Daoy (cell line): ENCODE data around the gene INTS1. TPM values are rescaled to one million over a fixed set of nuclear protein-coding genes. Genes with fewer than 3 reads are reported as not detected.

Experiments
- DNase-seq: peaks from one replicate; pipeline ENCODE4 v3.0.0-alpha.2; 2015; ENCODE audit warnings: low read depth
- total RNA-seq: library from RNA; depleted of rRNA; stranded (reverse); fragments of >200 nt; shearing (Covaris generic); gene quantifications from 2 replicates; pipeline ENCODE4 v1.2.3, GENCODE V29; 2014

Gene INTS1
- total RNA-seq, 1 experiment from 2014 or later: 42.9 TPM

DNA sequence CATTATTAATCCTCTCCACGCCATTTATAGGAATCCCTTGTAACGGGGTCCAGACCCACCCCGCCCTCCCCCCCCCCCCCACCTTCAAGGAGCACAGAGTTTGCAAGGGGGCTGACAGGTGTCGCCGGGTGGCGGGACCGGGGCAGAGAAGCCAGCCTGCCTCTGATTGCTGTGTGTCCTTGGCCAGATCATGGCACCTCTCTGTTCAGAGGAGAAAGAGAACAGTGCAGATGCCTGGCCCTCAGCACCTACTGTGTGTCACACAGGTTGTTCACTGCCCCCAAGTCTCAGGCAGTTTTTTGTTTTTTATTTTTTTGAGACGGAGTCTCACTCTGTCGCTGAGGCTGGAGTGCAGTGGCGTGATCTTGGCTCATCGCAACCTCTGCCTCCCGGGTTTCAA is 39.5 kb downstream of the INTS1 start:
- no peak for DNase-seq

DNA sequence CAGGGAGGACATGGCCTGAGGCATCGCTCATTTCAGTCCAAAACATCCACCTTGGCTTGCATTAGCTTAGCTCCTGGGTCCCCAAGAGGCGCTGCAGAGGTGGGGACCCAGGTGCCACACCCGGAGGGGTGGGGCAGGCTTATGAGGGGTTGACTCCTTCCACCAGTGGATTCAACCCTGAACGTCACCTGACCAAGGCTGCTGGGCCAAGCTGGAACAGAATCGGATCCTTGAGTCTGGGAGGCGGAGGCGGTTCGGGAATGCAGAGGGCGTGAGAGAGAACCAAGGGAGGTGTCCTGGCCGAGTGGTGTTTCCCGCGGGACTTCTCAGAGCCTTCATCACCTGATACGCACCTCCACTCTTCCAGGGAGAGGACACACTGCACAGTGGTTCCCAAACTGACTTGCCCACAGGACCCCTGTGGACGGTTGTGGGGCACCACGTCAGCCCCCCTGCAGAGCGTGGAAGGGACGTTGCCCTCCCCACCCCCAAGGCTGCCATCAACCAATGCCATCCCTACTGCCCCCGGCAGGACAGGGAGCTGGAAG is 40.4 kb downstream of the INTS1 start:
- DNase-seq: no peak

DNA sequence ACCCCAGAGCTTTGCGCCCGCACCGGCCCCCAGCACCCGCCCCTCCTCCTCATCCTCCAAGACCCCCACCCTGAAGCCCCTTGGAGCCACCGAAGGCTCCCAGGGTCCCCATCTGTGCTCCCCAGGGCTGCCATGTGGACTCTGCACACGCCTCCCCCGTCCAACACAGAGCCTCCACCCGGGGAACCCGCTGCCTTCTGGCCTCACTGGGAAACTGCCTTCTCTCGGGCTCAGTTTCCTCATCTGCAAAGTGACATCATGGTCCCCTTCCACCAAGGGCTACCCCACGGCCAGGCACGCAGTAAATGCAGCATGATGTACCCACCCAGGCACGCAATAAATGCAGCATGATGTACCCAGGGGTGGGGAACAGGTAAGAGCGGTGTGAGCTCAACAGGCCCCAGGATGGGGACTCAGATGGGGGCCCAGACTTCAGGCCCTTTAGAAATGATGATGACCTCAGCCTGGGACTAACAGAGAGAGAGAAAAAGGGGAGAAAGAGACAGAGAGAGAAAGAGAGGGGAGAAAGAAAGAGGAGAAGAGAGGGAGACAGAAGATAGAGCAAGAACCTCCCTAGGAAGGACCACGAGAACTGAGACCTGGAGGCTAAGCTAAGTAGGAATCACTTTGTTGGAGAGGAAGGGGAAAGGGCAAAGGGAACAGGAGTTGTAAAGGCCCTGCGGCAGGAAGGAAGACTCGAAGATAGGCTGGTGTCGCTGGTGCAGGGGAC is 42.4 kb downstream of the INTS1 start:
- DNase-seq: no peak

DNA sequence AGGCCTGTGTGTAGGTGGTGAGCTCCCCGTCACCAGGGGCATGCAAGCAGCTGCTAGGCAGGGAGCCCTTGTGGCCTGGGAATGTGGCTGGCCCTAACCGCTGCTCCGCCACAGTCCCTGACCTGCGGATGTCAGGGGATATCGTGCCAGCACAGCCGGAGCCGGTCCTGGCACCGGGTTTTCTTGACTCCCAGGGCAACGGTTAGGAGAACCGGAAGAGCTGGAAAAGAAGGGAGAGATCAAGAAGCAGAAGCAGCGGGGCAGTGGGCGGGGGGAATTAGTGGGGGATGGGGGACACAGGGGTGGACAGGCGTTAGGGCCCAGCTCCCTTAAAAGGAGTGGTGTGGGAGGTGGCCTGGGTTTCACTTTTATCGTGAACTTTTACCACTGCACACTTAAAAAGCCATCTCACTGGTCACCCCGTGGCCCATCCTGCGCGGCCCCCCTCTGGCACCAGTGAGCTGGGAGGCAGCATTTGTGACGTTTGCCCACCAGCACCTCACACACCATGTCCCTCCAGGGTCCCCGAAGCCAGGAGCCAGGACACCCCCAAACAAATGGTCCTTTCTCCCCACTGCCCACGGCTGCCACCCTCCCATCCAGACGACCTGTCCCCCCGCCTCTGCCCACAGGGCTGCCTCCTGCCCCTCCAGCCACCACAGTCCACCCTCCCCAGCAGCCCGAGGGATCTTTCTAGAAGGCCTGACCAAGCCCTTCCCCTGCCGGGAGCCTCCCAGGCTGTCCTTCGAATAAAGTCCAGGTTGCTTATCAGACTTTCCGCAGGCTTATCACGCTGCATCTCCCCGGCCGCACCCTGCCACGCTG is 43.2 kb downstream of the INTS1 start:
- DNase-seq: peak; percentile 69

DNA sequence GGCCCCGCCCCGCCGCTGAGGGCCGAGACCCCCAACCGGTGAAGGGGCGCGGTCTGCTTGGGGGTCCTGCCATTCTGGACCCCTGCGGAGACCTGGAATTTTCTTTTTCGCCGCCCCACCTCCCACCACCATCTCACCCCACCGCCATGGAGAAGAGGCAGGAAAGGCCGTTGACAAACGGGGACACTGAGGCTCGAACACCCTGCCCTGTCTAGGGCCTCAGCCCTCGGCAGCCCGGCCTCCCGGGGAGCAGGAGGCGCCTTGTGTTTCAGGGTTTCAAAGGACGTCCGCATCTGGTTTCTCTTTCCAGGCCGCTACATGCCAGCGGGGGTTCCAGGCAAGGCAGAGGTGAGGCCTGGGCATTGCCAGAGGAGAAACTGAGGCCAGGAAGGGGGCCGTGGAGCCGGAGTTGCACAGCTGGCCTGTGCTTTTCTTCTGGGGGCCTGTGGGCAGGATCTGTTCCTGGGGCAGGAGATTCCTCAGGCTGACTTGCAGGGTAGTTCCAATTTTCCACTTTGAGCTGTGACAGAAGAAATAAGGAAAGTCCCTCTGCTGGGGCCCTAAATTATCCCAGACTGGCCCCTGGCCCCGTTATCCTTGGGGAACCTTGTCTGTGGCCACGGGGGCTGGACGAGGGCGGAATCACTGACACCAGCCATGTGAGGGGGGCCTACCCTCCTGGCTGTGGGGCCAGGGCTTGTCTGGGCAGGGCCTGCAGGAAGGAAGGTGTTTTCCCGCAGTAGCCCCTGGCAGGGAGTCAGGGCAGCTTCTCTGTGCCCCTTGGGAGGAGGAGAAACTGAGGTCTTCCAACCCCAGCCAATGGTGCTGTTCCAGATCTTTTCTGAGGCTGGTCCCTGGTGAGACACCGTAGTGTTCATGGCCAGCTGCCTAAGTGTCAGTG is 44.0 kb downstream of the INTS1 start:
- DNase-seq: peak; percentile 41

DNA sequence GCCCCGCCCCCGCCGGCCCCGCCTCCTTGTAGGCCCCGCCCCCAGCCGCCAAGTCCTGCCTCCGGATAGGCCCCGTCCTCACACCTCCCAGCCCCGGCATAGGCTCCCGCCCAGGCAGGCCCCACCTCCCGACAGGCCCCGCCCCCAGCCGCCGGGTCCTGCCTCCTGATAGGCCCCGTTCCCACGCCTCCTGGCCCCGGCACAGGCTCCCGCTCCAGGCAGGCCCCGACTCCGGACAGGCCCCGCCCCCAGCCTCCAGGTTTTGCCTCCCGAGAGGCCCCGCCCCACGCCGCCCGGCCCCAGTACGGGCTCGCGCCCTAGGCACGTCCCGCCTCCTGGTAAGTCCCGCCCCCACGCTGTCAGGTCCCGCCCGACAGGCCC is 44.7 kb downstream of the INTS1 start:
- DNase-seq: peak; percentile 100

DNA sequence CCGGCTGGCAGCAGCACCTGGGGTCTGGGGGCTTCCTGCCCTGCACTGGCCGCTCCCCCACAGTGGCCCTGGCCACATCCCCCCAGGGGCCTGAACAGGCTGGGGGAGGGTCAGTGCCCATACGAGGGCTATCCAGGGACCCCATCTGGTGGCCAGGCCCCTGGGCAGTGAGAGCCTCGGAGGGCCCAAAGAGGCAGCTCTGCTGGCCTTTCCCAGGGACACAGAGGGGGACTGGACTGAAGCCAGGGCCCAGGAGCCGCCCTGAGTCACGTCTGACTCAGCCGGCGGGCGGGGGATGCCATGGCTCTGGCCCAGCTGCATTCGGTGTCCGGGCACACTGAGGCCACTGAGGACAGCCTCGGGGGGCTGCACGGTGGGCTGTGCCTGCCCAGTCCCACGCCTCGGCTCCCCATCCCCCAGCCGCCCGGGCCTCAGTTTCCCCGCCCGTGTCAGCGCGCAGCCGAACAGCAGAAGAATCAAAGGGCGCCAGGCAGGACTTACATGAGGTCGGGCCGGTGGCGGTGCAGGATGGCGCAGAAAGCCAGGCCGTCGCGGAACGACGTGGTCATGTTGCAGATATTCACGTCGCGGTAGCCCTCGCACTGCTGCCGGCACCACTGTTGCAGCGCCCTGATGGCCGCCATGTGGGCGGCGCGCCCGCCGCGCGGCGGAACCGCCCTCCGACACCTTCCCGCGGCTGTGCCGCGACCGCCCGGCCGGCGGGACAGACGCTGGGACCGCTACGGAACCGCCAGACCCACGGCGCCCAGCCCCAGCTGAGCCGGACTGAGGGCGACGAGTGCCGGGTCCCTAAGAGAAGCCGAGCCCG is 45.3 kb downstream of the INTS1 start, which contains the start of gene MICALL2:
Gene MICALL2, minus strand, starts transcription at position 788 of the 829 bp plus-strand sequence. Its CDS starts 144 bp downstream, at position 644.
- DNase-seq: peak; percentile 98

DNA sequence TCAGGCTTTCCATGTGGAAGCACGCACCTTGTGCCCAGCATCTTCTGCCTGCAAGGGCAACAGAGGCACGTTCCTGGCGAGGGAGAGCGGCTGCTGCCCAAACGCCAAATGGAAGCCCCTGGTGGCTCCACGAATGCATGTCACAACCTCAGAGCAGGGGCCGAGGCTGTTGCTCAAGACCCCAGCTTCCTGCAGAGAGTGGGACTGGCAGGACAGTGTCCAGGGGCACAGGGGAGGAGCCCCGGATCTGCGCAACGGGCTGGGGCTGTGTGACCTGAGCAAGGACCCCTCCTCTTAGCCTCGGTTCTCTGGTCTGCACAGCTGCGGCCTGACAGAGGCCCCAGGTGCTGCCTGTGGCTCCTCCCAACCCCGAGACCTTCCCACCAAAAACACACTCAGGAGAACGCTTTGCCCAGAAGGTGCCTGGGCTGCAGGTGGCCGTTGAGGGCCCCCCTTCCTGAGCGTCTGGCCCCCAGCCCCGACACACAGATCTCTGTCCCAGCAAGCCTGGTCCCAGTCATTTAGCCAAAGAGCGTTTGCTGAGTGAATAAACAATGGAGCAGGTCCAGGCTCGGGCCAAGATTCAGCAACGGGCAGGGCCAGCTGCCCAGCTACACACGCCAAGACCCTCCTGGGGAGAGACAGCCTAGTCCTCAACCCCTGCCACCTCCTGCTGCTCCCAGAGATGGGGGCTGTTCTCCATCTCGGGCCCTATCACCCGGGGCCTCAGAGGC is 46.1 kb downstream of the INTS1 start:
- DNase-seq: no peak

DNA sequence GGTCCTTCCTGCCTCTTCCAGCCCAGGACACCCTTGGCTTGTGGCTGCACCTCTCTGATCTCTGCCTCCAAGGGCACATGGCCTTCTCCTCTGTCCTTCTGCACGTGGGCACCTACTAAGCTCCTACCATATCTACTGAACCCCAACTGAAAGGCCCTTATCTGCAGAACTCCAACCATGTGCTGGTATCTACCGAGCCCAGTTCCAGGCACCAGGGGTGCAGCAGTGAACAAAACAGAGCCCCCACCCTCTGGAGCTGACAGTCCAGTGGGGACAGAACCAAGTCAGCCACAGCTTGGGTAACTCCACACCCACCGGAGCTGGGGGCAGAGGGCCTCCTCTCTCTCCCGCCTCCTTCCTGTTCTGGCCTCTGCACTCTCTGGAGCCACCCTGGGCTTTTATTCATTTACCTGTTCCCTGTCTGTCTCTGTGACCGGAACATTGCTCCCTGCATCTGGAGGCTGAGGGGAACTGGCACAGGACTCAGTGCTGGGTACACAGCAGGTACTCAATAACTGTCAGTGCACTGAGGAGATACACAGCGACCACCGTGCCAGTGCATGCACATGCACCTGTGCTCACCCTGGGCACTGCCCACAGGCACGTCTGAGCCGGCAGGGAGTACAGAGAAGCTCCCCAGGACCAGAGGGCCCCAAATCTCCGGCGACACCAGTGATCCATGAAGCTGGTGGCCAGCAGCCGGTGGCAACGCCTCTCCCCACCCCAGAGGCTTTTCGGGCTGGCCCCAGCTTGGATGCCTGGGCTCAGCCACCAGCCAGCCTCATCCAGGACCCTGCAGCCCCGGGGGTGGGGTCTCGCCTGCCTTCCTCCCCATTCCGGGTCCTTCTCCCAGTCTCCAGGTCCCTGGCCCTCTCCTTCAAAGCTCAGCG is 46.9 kb downstream of the INTS1 start:
- DNase-seq: no peak

DNA sequence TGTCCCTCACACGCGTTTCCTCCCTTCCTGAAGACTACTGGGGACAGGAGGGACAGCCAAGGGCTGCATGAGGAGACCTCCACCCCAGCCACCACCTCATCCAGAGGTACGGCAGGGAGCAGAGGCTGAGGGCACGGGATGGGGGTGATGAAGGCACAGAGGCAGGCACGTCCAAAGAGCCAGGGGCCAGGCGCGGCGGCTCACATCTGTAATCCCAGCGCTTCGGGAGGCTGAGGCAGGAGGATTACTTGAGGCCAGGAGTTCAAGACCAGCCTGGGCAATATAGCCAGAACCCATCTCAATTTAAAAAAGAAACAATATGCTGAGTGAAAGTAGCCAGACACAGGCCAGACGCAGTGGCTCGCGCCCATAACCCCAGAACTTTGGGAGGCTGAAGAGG is 48.2 kb downstream of the INTS1 start:
- no peak for DNase-seq

DNA sequence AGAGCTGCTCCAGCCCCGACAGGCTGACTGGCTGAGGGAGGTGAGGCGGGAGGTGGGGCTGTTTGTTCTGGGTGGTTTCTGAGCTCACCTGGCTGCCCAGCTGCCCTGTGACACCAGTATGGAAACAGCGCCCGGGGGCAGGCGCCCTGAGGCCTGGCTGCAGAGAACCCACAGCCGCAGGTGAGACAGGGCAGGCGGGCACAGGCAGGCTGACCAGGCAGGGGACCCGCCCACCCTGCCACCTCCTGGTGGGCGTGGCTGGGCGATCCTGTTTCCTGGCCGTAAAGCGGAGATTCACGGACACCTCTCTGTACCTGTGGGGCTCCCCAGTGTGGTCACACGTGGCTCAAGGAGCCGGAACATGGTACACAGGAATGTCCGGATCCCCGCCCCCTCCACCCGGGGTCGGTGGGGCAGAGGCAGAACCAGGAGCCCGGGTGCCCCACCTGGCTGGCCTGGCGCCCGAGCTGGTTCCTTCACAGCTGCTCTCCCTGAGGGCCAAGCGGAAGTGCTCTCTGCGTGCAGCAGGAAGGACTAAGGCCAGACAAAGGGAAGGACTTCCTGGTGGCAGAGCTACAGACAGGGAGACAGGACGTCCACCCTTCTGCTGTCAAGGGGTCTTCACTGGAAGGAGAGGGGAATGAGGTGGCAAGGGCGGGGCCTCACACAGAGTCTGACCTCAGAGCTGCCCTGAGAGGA is 48.8 kb downstream of the INTS1 start:
- peak; percentile 47 for DNase-seq

DNA sequence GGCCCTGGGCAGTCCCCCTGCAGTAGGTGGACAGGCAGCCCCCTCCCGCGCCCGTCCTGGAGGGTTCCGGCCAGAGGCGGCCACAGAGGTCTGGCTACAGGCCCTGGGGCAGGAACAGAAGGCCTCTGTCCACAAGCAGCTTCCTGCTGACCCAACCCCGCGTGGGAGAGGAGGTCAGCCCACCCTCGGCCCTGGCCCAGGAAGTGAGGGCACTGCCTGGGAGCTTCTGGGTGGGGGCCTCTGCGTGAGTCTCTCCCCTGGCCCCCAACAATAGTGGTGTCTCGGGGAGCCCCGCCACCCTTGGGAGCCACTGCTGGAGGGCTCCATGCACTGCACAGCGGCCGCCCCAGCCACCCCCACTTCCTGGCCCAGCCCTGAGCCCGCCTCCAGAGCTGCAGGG is 49.6 kb downstream of the INTS1 start:
- no peak for DNase-seq

DNA sequence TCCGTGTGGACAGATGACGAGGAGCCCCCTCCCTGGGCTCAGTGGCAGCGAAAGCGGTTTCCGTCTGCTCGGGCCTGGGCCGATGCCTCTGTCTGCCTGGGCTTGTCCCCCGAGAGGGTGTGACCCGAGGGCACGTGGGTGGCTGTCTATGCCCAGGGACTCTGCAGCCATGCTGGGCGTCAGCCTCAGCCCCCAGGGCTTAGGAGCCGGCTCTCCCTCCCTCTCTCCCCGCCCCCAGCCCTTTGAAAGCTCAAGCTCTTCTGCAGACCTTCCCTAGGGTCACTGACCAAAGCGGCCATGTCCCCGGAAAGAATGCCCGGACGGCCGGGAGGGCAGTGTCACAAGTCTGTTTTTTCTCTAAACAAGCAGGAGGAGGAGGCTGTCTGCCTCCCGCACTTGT is 52.0 kb downstream of the INTS1 start:
- no peak for DNase-seq

DNA sequence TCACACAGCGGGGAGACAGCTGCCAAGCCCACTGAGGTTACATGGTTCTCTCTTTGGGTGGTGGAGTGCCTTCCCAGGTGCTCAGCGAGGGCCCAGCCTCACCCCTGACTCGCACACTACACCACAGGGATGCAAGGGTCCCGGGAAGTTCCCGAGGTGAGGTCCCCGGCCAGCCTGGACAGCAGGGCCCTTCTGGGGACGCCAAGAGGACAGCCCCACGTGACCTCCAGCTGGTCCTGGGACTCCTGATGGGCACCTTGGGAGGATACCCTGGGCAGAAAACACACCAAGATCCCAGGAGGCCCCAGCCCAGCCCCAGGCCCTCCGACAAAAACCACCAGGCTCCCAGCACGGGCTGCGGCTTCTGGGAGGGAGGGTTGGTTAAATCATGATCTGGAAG is 53.2 kb downstream of the INTS1 start:
- no peak for DNase-seq

DNA sequence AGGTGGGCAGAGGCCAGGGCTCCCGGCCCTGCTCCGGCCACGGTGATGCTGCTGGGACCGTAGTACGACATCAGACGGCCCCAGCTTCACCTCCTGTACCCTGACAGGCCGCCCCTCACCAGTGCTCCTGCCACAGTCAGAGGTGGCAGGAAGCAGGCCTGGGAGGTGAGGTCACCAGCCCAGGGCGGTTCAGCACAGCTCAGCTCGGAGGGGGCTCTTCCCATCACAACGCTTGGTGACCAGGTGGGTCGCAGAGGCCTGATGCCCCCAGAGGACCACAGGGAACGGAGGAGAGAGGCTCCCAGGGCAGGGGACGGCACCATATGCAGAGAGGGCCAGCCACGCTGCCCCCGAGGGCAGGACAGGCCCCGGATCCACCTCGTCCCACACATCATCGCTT is 53.8 kb downstream of the INTS1 start:
- no peak for DNase-seq

DNA sequence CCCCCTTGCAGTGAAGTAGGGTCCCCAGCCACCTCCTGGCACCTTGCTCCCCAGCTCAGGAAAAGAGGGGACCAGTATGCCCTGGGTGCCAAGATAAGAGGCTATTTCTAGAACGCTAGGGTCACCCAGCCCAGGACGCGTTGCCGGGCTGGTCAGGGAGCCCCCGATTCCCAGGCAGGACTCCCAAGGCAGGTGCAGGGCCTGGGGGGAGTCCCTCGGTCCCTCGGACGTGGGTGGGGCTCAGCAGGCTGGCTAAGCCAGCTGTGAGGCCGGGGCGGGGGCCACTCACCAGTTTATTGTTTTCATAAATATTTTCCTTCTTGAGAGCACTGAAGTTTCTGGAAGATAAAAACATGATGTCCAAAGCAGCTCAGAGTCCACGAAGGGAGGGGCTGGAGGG is 54.2 kb downstream of the INTS1 start:
- DNase-seq: no peak

DNA sequence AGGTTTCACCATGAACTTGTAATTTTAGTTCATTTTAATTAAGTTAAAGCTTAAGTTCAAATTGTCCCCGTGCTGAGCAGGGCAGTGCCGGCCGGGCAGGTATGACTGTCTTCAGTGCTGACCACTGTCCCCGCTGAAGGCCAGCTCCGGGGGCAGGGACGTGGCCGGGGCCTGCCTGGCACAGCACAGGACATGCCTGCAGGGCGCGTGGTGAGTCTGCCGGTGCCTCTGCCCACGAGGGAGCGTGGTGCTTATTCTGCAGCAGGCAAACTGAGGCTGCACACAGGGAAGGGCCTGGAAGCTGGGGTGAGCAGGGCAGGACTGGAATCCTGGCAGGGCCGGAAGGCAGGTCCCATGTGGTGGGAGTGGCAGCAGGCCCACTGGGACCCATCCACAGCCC is 54.7 kb downstream of the INTS1 start:
- DNase-seq: no peak

DNA sequence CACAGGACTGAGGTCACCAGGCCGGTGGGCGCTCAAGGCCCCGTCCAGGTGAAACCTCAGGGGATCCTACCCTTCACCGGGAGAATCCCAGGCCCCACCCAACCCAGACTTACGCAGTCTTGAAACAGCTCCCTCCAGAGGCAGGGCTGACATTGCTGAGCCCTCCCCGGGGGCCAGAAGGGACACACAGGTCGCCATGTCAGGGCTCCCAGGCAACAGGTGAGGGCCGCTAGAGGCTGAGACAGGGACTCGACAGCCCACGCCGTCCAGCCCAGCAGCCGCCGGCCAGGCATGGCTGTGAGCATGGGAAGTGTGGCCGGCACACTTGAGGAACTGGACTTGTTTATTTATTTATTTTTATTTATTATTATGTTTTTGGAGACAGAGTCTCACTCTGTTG is 55.2 kb downstream of the INTS1 start:
- no peak for DNase-seq
